HepG2 (cell line): ENCODE measurements around the gene POLR3K. TPM values are rescaled to one million over a fixed set of nuclear protein-coding genes. Genes with fewer than 3 reads are reported as not detected.

Experiments
- ATAC-seq: fragments of 200-7000 bp; cut with Tn5 transposase; 3 replicates; pipeline ENCODE4 v1.9.1; 2020; ENCODE audit warnings: mild to moderate bottlenecking, moderate library complexity
- BruUV-seq: library from RNA; stranded (reverse); fragments of 400-500 nt; replicated peaks from 2 replicates; lab custom pipeline; 2021; lab: Mats Ljungman, UMichigan
- CTCF ChIA-PET: fragments of 300-600 bp; formaldehyde crosslinking; extraction: SDS; loops from one replicate; lab custom pipeline; 2021; ENCODE audit warnings: low total read pairs, inconsistent platforms, low intra/inter-chr PET ratio; lab: Yijun Ruan, JAX
- POLR2A ChIA-PET: fragments of 350-600 bp; sonication (Branson Sonifier 250); formaldehyde crosslinking; loops from one replicate; lab custom pipeline; 2020; ENCODE audit warnings: antibody characterized with exemption, inconsistent platforms; lab: Yijun Ruan, JAX
- DNase-seq: peaks from one replicate; pipeline ENCODE4 v3.0.0-alpha.2; 2015; ENCODE audit warnings: low spot score
- FAIRE-seq: peaks from 3 replicates; lab custom pipeline; 2011; peaks lifted over from hg19 to GRCh38; lab: Jason Lieb, UNC
- H2AFZ ChIP-seq: one replicate; pipeline ENCODE4 v1.6.1; 2011; ENCODE audit warnings: low read length, inconsistent platforms
- H3K27ac ChIP-seq: fragments of 300-600 bp; 3 replicates; pipeline ENCODE4 v1.8.0; 2011; ENCODE audit warnings: mixed run types, mild to moderate bottlenecking, mixed read lengths, low read length, inconsistent platforms; ENCODE audit not compliant: insufficient read depth; ENCODE audit errors: extremely low read length
- H3K27me3 ChIP-seq, 2 experiments: fragments of 200-600 bp in 1 of 2; 2 replicates in 1 of 2; 3 replicates in 1 of 2; pipeline versions ENCODE4 v1.6.0 to v1.8.0; 2011; ENCODE audit warnings: low read length in 2 of 2, mild to moderate bottlenecking in 2 of 2, moderate library complexity in 2 of 2, inconsistent platforms in 1 of 2; ENCODE audit not compliant: insufficient read depth in 2 of 2, control insufficient read depth in 1 of 2
- H3K36me3 ChIP-seq, 2 experiments: fragments of 200-600 bp in 1 of 2; replicated peaks in 1 of 2; 2 replicates in 1 of 2; 3 replicates in 1 of 2; pipeline versions ENCODE4 v1.5.1 to v1.8.0; 2011; ENCODE audit warnings: low read length in 2 of 2, inconsistent platforms in 1 of 2; ENCODE audit not compliant: insufficient read depth in 2 of 2, control insufficient read depth in 1 of 2
- H3K4me1 ChIP-seq: 2 replicates; pipeline ENCODE4 v1.5.1; 2012; ENCODE audit warnings: low read length, inconsistent platforms; ENCODE audit not compliant: insufficient read depth
- H3K4me2 ChIP-seq: 2 replicates; pipeline ENCODE4 v1.6.0; 2011; ENCODE audit warnings: low read depth, low read length, inconsistent platforms
- H3K4me3 ChIP-seq, 3 experiments: fragments of 200-600 bp in 1 of 3; sonication (generic), shearing (Covaris generic) in 1 of 3; replicated peaks in 1 of 3; 2 replicates each; pipeline ENCODE4 v1.5.1; 2011 to 2016; ENCODE audit warnings: low read length in 3 of 3, inconsistent platforms in 2 of 3, low read depth in 2 of 3, mild to moderate bottlenecking in 2 of 3, control low read depth in 1 of 3, mixed read lengths in 1 of 3; ENCODE audit not compliant: insufficient read depth in 1 of 3
- H3K79me2 ChIP-seq: one replicate; pipeline ENCODE4 v1.6.1; 2011; ENCODE audit warnings: low read length, inconsistent platforms; ENCODE audit not compliant: insufficient read depth
- H3K9ac ChIP-seq: 2 replicates; pipeline ENCODE4 v1.6.0; 2011; ENCODE audit warnings: mild to moderate bottlenecking, low read depth, low read length, inconsistent platforms; ENCODE audit not compliant: insufficient read depth
- H3K9me3 ChIP-seq: 2 replicates; pipeline ENCODE4 v1.5.1; 2012; ENCODE audit warnings: mild to moderate bottlenecking, low read length
- H4K20me1 ChIP-seq: 2 replicates; pipeline ENCODE4 v1.6.0; 2011; ENCODE audit warnings: inconsistent platforms, mild to moderate bottlenecking, low read length, moderate library complexity; ENCODE audit not compliant: insufficient read depth
- AGO1 ChIP-seq: fragments of 200-400 bp; formaldehyde crosslinking; IDR thresholded peaks from 2 replicates; pipeline ENCODE4 v1.6.1; 2017; ENCODE audit warnings: mild to moderate bottlenecking, low read depth, low read length, moderate library complexity; ENCODE audit not compliant: poor library complexity, severe bottlenecking
- BATF2 ChIP-seq: sonication (generic); formaldehyde crosslinking; IDR thresholded peaks from 2 replicates; pipeline ENCODE4 v1.8.0; 2022; ENCODE audit warnings: mild to moderate bottlenecking, missing genetic modification reagents, moderate library complexity
- CHCHD3 ChIP-seq: sonication (generic); formaldehyde crosslinking; IDR thresholded peaks from 2 replicates; pipeline ENCODE4 v1.8.0; 2022; ENCODE audit warnings: mild to moderate bottlenecking, missing genetic modification reagents, moderate library complexity
- HES4 ChIP-seq: sonication (generic); formaldehyde crosslinking; IDR thresholded peaks from 2 replicates; pipeline ENCODE4 v1.9.0; 2021; ENCODE audit warnings: mild to moderate bottlenecking, missing genetic modification reagents, borderline replicate concordance
- HIC2 ChIP-seq: sonication (generic); formaldehyde crosslinking; IDR thresholded peaks from 2 replicates; pipeline ENCODE4 v1.9.0; 2022; ENCODE audit warnings: low read depth, missing genetic modification reagents
- HNF4A ChIP-seq: sonication (generic); formaldehyde crosslinking; IDR thresholded peaks from 2 replicates; pipeline ENCODE4 v1.4.0; 2020; ENCODE audit warnings: missing genetic modification reagents
- IKZF1 ChIP-seq: fragments of 450-650 bp; IDR thresholded peaks from 2 replicates; pipeline ENCODE4 v1.7.1; 2016
- ISL2 ChIP-seq: sonication (generic); formaldehyde crosslinking; IDR thresholded peaks from 2 replicates; pipeline ENCODE4 v1.5.0; 2020; ENCODE audit warnings: missing genetic modification reagents
- KLF15 ChIP-seq: sonication (generic); formaldehyde crosslinking; IDR thresholded peaks from 2 replicates; pipeline ENCODE4 v1.8.1; 2023; ENCODE audit warnings: borderline replicate concordance, mild to moderate bottlenecking, inconsistent platforms, missing genetic modification reagents, mixed read lengths
- PHF5A ChIP-seq: IDR thresholded peaks from one replicate; pipeline ENCODE4 v1.6.1; 2018; ENCODE audit warnings: low read depth, missing genetic modification reagents; ENCODE audit not compliant: unreplicated experiment
- TFDP2 ChIP-seq: sonication (generic); formaldehyde crosslinking; IDR thresholded peaks from 2 replicates; pipeline ENCODE4 v1.4.0; 2020; ENCODE audit warnings: missing genetic modification reagents
- ZKSCAN5 ChIP-seq: sonication (generic); formaldehyde crosslinking; IDR thresholded peaks from 2 replicates; pipeline ENCODE4 v1.5.1; 2020; ENCODE audit warnings: mild to moderate bottlenecking, missing genetic modification reagents
- ZNF24 ChIP-seq: fragments of 450-650 bp; IDR thresholded peaks from 2 replicates; pipeline ENCODE4 v1.6.1; 2017; ENCODE audit warnings: antibody characterized with exemption, mild to moderate bottlenecking
- ZNF431 ChIP-seq: sonication (generic); formaldehyde crosslinking; IDR thresholded peaks from 2 replicates; pipeline ENCODE4 v1.9.0; 2022; ENCODE audit warnings: missing genetic modification reagents, low read depth, mild to moderate bottlenecking, borderline replicate concordance
- ZNF558 ChIP-seq: sonication (generic); formaldehyde crosslinking; IDR thresholded peaks from 2 replicates; pipeline ENCODE4 v1.9.0; 2022; ENCODE audit warnings: mild to moderate bottlenecking, missing genetic modification reagents, borderline replicate concordance
- ZNF660 ChIP-seq: sonication (generic); formaldehyde crosslinking; IDR thresholded peaks from 2 replicates; pipeline ENCODE4 v1.5.1; 2020; ENCODE audit warnings: mild to moderate bottlenecking, low read depth, missing genetic modification reagents, borderline replicate concordance
- ZNF724P ChIP-seq: sonication (generic); formaldehyde crosslinking; IDR thresholded peaks from 2 replicates; pipeline ENCODE4 v1.8.0; 2022; ENCODE audit warnings: missing genetic modification reagents, borderline replicate concordance
- ZNF883 ChIP-seq: sonication (generic); formaldehyde crosslinking; IDR thresholded peaks from 2 replicates; pipeline ENCODE4 v1.5.1; 2020; ENCODE audit warnings: mild to moderate bottlenecking, missing genetic modification reagents; ENCODE audit errors: not compliant biosample characterization
- WGBS: methylation state at CpG from one replicate; pipeline ENCODE4 v1.1.6; 2017; ENCODE audit warnings: low lambda C conversion rate; 5-methylcytosine and 5-hydroxymethylcytosine counted together
- in situ Hi-C: cut with HindIII; loops from 2 replicates; pipeline ENCODE4 v1.10.0; 2017; ENCODE audit warnings: low pct_unique_long_range_greater_than_20kb; ENCODE audit not compliant: extremely low pct_ligation_motif_present
- intact Hi-C: fragments of 100-400 bp; cut with micrococcal nuclease; formaldehyde crosslinking; loops from one replicate; pipeline ENCODE4 v1.10.0; 2022; ENCODE audit not compliant: unreplicated experiment
- polyA plus RNA-seq, 8 experiments: library from polyadenylated mRNA; depleted of rRNA in 3 of 8; stranded (reverse) in 7 of 8; unstranded in 1 of 8; fragments of >200 nt; fragmentation: Illumina TruSeq in 4 of 8; extraction: Trizol in 4 of 8; gene quantifications; 2 replicates each; pipeline versions ENCODE4 v1.2.1 to v1.2.3, GENCODE V29; 2011 to 2016; ENCODE audit warnings: low read depth in 4 of 8, missing spikeins in 1 of 8, mixed read lengths in 1 of 8; ENCODE audit not compliant: insufficient read depth in 1 of 8
- total RNA-seq, 5 experiments: library from RNA; depleted of rRNA; stranded (reverse); fragments of >200 nt; fragmentation: Illumina TruSeq; extraction: Trizol; gene quantifications; 2 replicates each; pipeline ENCODE4 v1.2.3, GENCODE V29; 2016; ENCODE audit warnings: low read depth in 1 of 5
- TF ChIP-seq, protein P1 (sequence below), 2 experiments: sonication (generic) in 1 of 2; formaldehyde crosslinking in 1 of 2; IDR thresholded peaks; 2 replicates each; pipeline versions ENCODE4 v1.4.0 to v1.6.1; 2018 to 2020; ENCODE audit warnings: missing genetic modification reagents in 2 of 2, borderline replicate concordance in 1 of 2, low read depth in 1 of 2, mild to moderate bottlenecking in 1 of 2, missing biosample characterization in 1 of 2

The POLR3K gene
- total and polyA plus RNA-seq, 2 of the 13 experiments (the other 11 are each of a cell fraction or from before 2014, with no cell fraction given): 14.8 to 18.8 TPM

DNA sequence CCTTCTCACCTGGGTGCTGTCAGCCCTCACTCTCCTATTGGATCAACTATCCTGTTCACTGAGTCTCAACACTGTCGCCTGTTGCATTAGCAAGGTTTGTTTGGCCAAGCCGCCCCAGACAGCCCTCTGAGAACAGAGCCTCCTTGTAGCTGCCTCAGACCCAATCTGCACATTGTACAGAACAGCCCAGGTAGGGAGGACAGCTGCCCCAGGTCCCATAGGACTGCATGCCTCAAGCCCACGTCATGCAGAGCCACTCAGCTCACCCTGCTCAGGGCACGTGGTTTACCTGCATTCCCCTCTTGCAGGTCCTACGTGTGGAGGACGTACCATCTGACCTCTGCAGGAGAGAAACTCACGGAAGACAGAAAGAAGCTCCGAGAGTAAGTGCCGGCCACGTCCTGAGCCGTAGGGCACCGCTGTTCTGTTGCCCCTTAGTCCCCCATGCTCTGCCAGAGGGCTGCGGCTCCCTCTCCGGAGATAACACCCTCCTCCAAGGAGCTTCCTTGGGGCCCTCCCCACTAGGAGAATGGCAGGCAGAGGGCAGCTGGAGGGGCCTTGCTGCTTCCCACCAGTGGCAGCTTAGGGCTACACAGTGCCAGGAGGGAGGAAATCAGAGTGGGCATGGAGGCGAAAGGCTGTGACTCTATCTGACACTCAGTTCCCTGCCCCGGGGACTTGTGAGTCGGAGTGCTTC, 3.0 kb upstream of the POLR3K start:
- Histone ChIP-seq H3K4me3 (no peak overlapping the region), H3K9ac (no peak overlapping the region), H2AFZ (no peak overlapping the region), H3K27ac (no peak overlapping the region), H3K4me1 (peaks cover 15% of the 10 kb centered on the region), H3K27me3 (no peaks in the 10 kb centered on the region; a peak in 1 of 5 replicates), H3K9me3 (no peaks in the 10 kb centered on the region), H3K79me2 (peaks cover 15% of the 10 kb centered on the region)
- FAIRE-seq (no peak), DNase-seq (no peak)
- BruUV-seq: no TSS peak
- WGBS: 94% methylated on average over 13 of the region's 17 CpGs
- in situ Hi-C loops: no loop called here
- CTCF ChIA-PET: no interaction called here
- POLR2A ChIA-PET: no interaction called here
- TF ChIP-seq TFDP2 (no peak), ZNF660 (CRISPR knock-in tag) (no peak), BATF2 (CRISPR knock-in tag) (no peak), CHCHD3 (CRISPR knock-in tag) (no peak), HNF4A (CRISPR knock-in tag) (no peak), ZNF883 (CRISPR knock-in tag) (no peak), IKZF1 (no peak), ZNF431 (CRISPR knock-in tag) (no peak), ISL2 (CRISPR knock-in tag) (no peak), PHF5A (CRISPR knock-in tag) (no peak), ZNF24 (no peak), ZNF558 (no peak), ZNF724P (no peak), KLF15 (no peak), HES4 (CRISPR knock-in tag) (no peak), HIC2 (CRISPR knock-in tag) (no peak), AGO1 (no peak), ZKSCAN5 (CRISPR knock-in tag) (no peak)
- TF ChIP-seq, protein P1, sequence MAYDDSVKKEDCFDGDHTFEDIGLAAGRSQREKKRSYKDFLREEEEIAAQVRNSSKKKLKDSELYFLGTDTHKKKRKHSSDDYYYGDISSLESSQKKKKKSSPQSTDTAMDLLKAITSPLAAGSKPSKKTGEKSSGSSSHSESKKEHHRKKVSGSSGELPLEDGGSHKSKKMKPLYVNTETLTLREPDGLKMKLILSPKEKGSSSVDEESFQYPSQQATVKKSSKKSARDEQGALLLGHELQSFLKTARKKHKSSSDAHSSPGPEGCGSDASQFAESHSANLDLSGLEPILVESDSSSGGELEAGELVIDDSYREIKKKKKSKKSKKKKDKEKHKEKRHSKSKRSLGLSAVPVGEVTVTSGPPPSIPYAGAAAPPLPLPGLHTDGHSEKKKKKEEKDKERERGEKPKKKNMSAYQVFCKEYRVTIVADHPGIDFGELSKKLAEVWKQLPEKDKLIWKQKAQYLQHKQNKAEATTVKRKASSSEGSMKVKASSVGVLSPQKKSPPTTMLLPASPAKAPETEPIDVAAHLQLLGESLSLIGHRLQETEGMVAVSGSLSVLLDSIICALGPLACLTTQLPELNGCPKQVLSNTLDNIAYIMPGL (CRISPR knock-in tag; IDR thresholded peaks at IDR 0.05; ENCODE audit: borderline replicate concordance in 1 of 2, low read depth in 1 of 2): no peak
- TF ChIP-seq, all 625 proteins: peak for 0
- H4K20me1 ChIP-seq: no peaks in the 10 kb centered on the region
- no peak overlapping the region for H3K4me2 ChIP-seq
- peaks cover 11 to 35% of the 10 kb centered on the region in 2 experiments; a peak in 4 of 5 replicates for H3K36me3 ChIP-seq
- intact Hi-C loops: no loop called here
- no peak for ATAC-seq
